ENCODE measurements around the gene HECTD4.

Gene HECTD4

DNA sequence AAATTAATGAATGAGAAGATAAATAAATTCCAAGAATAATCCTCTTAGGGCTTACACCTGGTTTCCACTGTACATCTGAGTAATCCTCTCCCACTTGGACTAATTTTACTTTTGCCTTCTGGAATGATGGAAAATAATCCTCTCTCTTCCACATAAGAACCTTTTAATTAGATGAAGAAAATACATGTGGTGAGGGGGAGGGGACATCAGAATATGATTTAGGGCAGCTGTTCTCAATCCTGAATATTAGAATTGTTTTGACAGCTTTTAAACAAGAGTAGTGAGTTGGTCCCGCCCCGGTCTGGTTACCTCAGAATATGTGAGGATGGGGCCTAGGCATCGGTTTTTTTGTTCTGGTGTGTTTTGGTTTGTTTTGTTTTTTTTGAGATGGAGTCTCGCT is 51.5 kb downstream of the HECTD4 start:
- H3K4me3 ChIP-seq (ENCODE audit: low read depth, low read length) = no peak overlapping the region
- no peak for DNase-seq (ENCODE audit: low read depth)
- TF ChIP-seq, protein P1, sequence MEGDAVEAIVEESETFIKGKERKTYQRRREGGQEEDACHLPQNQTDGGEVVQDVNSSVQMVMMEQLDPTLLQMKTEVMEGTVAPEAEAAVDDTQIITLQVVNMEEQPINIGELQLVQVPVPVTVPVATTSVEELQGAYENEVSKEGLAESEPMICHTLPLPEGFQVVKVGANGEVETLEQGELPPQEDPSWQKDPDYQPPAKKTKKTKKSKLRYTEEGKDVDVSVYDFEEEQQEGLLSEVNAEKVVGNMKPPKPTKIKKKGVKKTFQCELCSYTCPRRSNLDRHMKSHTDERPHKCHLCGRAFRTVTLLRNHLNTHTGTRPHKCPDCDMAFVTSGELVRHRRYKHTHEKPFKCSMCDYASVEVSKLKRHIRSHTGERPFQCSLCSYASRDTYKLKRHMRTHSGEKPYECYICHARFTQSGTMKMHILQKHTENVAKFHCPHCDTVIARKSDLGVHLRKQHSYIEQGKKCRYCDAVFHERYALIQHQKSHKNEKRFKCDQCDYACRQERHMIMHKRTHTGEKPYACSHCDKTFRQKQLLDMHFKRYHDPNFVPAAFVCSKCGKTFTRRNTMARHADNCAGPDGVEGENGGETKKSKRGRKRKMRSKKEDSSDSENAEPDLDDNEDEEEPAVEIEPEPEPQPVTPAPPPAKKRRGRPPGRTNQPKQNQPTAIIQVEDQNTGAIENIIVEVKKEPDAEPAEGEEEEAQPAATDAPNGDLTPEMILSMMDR (IDR thresholded peaks at IDR 0.05; ENCODE audit: insufficient read depth, low read depth, low read length, missing control alignments) = no peak

DNA sequence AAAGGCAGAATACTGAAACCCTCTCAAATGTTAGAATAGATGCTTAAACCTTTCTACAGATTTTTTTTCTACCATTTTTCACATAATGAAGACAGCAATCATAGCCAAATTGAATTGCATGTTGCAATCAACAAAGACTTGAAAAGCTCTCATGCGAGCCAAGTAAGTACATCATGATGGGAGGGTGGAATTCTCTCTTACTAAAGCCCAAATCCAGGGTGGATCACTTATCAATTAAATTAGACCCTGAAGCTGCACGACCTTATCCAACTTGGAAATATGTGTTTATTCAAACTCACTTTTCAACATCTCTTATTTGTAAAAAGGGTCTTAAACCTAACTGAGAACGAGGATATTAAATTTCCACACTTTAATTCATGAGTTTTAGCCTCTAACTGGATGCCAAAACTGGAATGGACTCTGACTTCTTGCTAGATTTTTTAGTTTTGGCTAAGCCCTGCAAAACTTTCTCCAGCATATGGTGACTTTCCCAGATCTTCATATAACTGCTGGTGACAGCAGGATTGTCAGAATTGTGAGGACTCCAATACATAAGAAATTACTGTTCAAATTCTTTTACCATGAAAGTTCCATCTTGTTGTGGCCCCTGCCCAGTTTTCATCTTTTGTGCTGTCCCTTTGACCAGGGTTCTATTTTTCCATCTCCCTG is 53.6 kb downstream of the HECTD4 start:
- TF ChIP-seq, protein P1 (IDR thresholded peaks at IDR 0.05; ENCODE audit: insufficient read depth, low read depth, low read length, missing control alignments) = no peak
- no peak overlapping the region for H3K4me3 ChIP-seq (ENCODE audit: low read depth, low read length)
- no peak for DNase-seq (ENCODE audit: low read depth)

DNA sequence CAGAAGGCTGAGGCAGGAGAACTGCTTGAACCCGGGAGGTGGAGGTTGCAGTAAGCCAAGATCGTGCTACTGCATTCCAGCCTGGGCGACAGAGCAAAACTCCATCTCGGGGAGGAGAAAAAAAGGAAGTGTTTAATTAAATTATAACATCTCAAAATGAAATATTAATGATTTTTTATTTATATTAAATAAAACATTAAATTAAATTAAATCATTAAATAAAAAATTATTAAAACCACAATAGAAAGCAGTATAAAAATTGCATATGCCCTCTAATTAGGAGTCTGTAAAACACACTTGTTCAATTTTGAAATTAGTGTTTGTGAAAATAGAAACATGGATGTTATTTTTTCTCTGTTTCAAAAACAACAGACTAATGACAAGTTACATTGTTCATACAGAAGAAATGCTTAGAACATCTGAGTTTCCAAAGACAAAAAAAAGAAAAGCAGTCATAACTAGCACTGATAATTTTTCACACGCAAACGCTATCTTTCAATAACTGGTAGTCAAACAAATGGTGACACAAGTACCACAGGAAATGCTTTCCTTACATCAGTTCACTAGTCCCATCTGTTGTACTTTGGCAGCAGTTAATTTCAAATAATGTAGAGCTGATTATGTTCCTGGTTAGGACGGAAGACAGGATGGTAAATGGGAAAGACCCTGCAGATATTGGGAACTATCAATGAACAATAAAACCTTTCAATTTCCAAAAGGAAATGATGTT is 54.9 kb downstream of the HECTD4 start:
- no peak overlapping the region for H3K4me3 ChIP-seq (ENCODE audit: low read depth, low read length)
- peak; percentile 59 for DNase-seq (ENCODE audit: low read depth)
- TF ChIP-seq, protein P1 (IDR thresholded peaks at IDR 0.05; ENCODE audit: insufficient read depth, low read depth, low read length, missing control alignments) = no peak

DNA sequence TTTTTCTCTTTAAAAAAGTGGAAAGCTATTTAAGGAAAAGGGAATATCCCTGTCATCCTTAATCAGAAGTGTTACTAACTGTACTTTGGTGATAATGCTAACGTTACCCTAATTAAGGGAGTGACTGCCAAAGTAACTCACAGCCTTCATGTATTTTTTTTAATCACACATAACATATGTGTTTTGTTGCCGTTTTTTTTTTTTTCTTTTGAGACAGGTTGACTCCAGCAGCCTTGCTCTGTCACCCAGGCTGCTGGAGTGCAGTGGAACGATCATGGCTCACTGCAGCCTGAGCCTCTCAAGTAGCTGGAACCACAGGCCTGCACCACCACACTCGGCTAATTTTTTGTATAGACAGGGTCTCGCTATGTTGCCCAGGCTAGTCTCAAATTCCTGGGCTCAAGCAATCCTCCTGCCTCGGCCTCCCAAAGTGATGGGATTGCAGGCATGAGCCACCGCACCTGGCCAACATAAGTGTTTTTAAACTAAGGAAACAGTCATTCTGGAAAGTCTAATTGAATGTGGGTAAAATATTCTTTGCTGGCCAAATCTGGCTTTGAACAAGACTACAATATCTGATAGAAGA is 56.5 kb downstream of the HECTD4 start:
- TF ChIP-seq, protein P1 (IDR thresholded peaks at IDR 0.05; ENCODE audit: insufficient read depth, low read depth, low read length, missing control alignments) = no peak
- DNase-seq (ENCODE audit: low read depth) = no peak
- no peak overlapping the region for H3K4me3 ChIP-seq (ENCODE audit: low read depth, low read length)

DNA sequence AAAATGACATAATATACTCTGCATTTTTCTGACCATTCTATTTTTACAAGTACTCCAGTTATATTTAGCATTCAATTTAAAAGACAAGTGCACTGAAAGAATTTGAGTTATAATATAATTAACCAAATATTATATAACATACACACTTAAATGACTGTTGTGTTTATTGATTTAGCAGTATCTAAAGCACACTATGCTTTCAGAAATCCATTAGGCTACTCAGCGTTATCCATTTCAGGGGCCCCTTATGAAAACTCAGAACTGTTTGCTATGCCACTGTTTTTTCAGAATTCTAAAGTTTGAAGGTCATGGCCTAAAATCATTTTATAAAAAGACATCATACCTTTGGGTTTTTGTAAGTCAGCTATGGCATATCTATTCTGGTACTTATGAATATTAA is 57.1 kb downstream of the HECTD4 start:
- no peak overlapping the region for H3K4me3 ChIP-seq (ENCODE audit: low read depth, low read length)
- TF ChIP-seq, protein P1 (IDR thresholded peaks at IDR 0.05; ENCODE audit: insufficient read depth, low read depth, low read length, missing control alignments) = no peak
- no peak for DNase-seq (ENCODE audit: low read depth)

DNA sequence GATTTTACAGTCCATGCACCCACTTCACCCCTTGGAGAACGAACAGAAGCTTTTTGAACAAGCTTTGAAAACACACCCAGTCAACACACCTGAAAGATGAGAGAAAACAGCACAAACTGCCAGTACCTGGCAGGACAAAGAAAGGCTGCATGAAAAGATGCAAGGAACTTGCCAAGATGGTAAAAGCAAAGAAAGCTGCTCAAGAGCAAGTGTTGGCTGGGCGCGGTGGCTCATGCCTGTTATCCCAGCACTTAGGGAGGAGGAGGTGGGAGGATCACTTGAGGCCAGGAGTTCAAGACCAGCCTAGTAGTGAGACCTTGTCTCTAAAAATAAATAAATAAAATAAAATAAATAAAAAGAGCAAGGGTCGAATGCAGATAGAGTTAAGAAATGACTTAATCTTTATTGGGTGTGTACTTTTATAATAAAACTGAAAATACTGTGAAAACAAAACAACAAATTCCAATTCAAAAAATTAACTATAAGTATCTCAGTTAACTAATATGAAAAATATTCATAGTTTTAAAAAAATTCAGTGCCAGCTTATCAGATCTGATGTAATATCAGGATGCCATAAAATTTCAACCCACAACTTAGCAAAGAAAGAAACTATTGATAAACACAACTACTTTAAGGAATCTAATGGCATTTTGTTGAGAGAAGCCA is 59.2 kb downstream of the HECTD4 start:
- TF ChIP-seq, protein P1 (IDR thresholded peaks at IDR 0.05; ENCODE audit: insufficient read depth, low read depth, low read length, missing control alignments) = no peak
- no peak overlapping the region for H3K4me3 ChIP-seq (ENCODE audit: low read depth, low read length)
- DNase-seq (ENCODE audit: low read depth) = no peak
